GM12878 (cell line): Measurements from ENCODE around the gene KLHL18. TPM values are rescaled to one million over a fixed set of nuclear protein-coding genes. Genes with fewer than 3 reads are reported as not detected.
A peak's percentile ranks its signal among the peaks of the same experiment; 100 is the strongest.

Source experiments
- BACH1 ChIP-seq: fragments of 450-650 bp; IDR thresholded peaks from 2 replicates; pipeline ENCODE4 v1.6.1; 2017; ENCODE audit warnings: mild to moderate bottlenecking, borderline replicate concordance
- CREB1 ChIP-seq: IDR thresholded peaks from 2 replicates; pipeline ENCODE4 v1.6.1; 2012; ENCODE audit warnings: low read depth, mild to moderate bottlenecking, inconsistent platforms
- E2F4 ChIP-seq: IDR thresholded peaks from 2 replicates; pipeline ENCODE4 v1.6.1; 2012; ENCODE audit warnings: low read depth, low read length, improper control_type of control experiment
- ETV6 ChIP-seq, 2 experiments: fragments of 450-650 bp in 1 of 2; IDR thresholded peaks in 1 of 2; conservative IDR thresholded peaks in 1 of 2; 2 replicates each; pipeline ENCODE4 v1.6.1; 2014; ENCODE audit warnings: antibody characterized with exemption in 1 of 2, borderline replicate concordance in 1 of 2, low read depth in 1 of 2, mild to moderate bottlenecking in 1 of 2, moderate library complexity in 1 of 2
- FOS ChIP-seq: IDR thresholded peaks from 3 replicates; pipeline ENCODE4 v1.6.1; 2011; ENCODE audit warnings: borderline replicate concordance; ENCODE audit not compliant: insufficient read length; ENCODE audit errors: extremely low read depth
- HCFC1 ChIP-seq: fragments of 150-350 bp; IDR thresholded peaks from 2 replicates; pipeline ENCODE4 v1.6.1; 2014; ENCODE audit warnings: low read length
- HDGF ChIP-seq: fragments of 450-650 bp; IDR thresholded peaks from 2 replicates; pipeline ENCODE4 v1.6.1; 2016; ENCODE audit warnings: antibody characterized with exemption
- MEF2A ChIP-seq: IDR thresholded peaks from 2 replicates; pipeline ENCODE4 v1.6.1; 2011; ENCODE audit warnings: low read depth, mild to moderate bottlenecking, low read length, moderate library complexity; ENCODE audit not compliant: insufficient read depth
- MTA2 ChIP-seq: fragments of 450-650 bp; IDR thresholded peaks from 2 replicates; pipeline ENCODE4 v1.6.1; 2016; ENCODE audit warnings: low read depth, mild to moderate bottlenecking, moderate library complexity
- MTA3 ChIP-seq: IDR thresholded peaks from 2 replicates; pipeline ENCODE4 v1.6.1; 2012; ENCODE audit warnings: low read length, inconsistent platforms, borderline replicate concordance
- MYB ChIP-seq: fragments of 150-350 bp; IDR thresholded peaks from 2 replicates; pipeline ENCODE4 v1.6.1; 2014; ENCODE audit warnings: mild to moderate bottlenecking, low read depth, low read length, borderline replicate concordance
- NFIC ChIP-seq: IDR thresholded peaks from 2 replicates; pipeline ENCODE4 v1.6.1; 2012; ENCODE audit warnings: low read depth, mild to moderate bottlenecking, inconsistent platforms, low read length, moderate library complexity
- NKRF ChIP-seq: fragments of 450-650 bp; conservative IDR thresholded peaks from 2 replicates; pipeline ENCODE4 v1.6.1; 2017; ENCODE audit warnings: mild to moderate bottlenecking, moderate library complexity
- NRF1 ChIP-seq: conservative IDR thresholded peaks from 2 replicates; pipeline ENCODE4 v1.6.1; 2011; ENCODE audit warnings: mild to moderate bottlenecking, low read depth, low read length, improper control_type of control experiment
- POLR2AphosphoS5 ChIP-seq: IDR thresholded peaks from 2 replicates; pipeline ENCODE4 v1.6.1; 2011; ENCODE audit warnings: mild to moderate bottlenecking, low read length, inconsistent platforms
- PRDM15 ChIP-seq: fragments of 450-650 bp; formaldehyde crosslinking; IDR thresholded peaks from 2 replicates; pipeline ENCODE4 v1.4.0; 2020; ENCODE audit warnings: mild to moderate bottlenecking, moderate library complexity
- STAT1 ChIP-seq: fragments of 450-650 bp; conservative IDR thresholded peaks from 2 replicates; pipeline ENCODE4 v1.6.1; 2014; ENCODE audit warnings: antibody characterized with exemption, mild to moderate bottlenecking
- USF1 ChIP-seq: IDR thresholded peaks from 2 replicates; pipeline ENCODE4 v1.6.1; 2011; ENCODE audit warnings: borderline replicate concordance, low read depth, mild to moderate bottlenecking, moderate library complexity, mixed read lengths, low read length; ENCODE audit not compliant: insufficient read depth; ENCODE audit errors: extremely low read length
- WRNIP1 ChIP-seq: IDR thresholded peaks from 2 replicates; pipeline ENCODE4 v1.6.1; 2011; ENCODE audit warnings: low read depth, low read length, improper control_type of control experiment, borderline replicate concordance
- polyA plus RNA-seq, 11 experiments: library from polyadenylated mRNA; depleted of rRNA in 4 of 11; unstranded in 6 of 11; stranded (reverse) in 5 of 11; fragments of >200 nt; fragmentation: Nextera tagmentation in 4 of 11; fragmentation: Illumina TruSeq in 1 of 11; extraction: Ambion mirVana in 4 of 11; extraction: Trizol in 1 of 11; gene quantifications; 1 replicate in 1 of 11; 2 replicates in 10 of 11; pipeline versions ENCODE4 v1.2.1 to v1.2.3, GENCODE V29; 2011 to 2016; ENCODE audit warnings: inconsistent platforms in 2 of 11, missing spikeins in 2 of 11, low read depth in 1 of 11
- total RNA-seq, 4 experiments: library from RNA; depleted of rRNA in 3 of 4; stranded (reverse); fragments of >200 nt in 3 of 4; fragmentation: Illumina TruSeq in 1 of 4; extraction: Trizol in 1 of 4; gene quantifications; 2 replicates each; pipeline versions ENCODE4 v1.2.1 to v1.2.3, GENCODE V29; 2013 to 2021

The KLHL18 gene
- total and polyA plus RNA-seq, 10 of the 15 experiments (the other 5 are each of a cell fraction or from before 2014, with no cell fraction given), result 24.0 to 69.8 (median 51.7) TPM

DNA sequence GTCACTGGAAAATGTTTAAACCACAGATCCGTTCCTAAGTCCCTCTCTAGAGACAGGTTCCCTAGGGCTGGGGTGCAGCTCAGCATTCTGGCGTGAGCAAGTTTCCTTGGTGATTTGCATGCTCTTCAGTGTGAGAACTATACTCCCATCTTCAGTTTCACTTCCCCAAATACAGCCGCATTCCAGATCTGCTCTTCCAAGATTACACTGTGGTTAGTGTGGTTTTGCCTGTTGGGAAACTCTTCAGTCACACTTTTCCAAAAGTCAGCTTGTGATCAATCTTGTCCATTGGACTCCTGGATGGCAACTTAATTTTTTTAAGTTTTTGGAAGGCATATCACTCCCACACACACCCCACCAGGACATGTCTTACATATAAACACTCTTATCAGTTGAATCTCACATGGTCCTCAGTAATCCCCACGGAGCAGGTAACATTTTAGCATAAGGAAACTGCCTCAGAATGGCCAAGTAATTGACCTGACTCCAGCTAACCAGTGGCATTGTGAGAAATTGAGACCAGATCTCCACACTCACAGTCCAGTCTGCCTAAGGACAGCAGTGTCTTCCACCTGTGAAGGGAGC, 64.6 kb downstream of the KLHL18 start (continued):
- TF ChIP-seq CREB1 (0 out of 2 replicates have a peak, but pooled peaks have one; percentile 14), POLR2AphosphoS5 (no peak), HCFC1 (no peak), MTA2 (peak; percentile 93), MEF2A (peak; percentile 58; the same call in 1 of the 2 replicates), WRNIP1 (no peak), PRDM15 (CRISPR knock-in tag) (no peak), MTA3 (peak; percentile 94; the same call in 1 of the 2 replicates), MYB (no peak), FOS (no peak), NFIC (peak; percentile 86), NRF1 (no peak), USF1 (no peak), STAT1 (no peak), BACH1 (peak; percentile 86; the same call in 1 of the 2 replicates), E2F4 (no peak), HDGF (no peak; the same call in 1 of the 2 replicates), ETV6 (conservative IDR thresholded peaks at IDR 0.05 in 1 of 2, IDR thresholded peaks at IDR 0.05 in 1 of 2; ENCODE audit: borderline replicate concordance in 1 of 2, low read depth in 1 of 2) (no peak), NKRF (peak; percentile 66; the same call in 1 of the 2 replicates)
